ENCODE data around the gene HIP1.
"Not testable (repeated sequence)": the region's sequence is repeated elsewhere in the genome, so short reads cannot be mapped to it uniquely, and the experiment has no call there.

Gene HIP1

DNA sequence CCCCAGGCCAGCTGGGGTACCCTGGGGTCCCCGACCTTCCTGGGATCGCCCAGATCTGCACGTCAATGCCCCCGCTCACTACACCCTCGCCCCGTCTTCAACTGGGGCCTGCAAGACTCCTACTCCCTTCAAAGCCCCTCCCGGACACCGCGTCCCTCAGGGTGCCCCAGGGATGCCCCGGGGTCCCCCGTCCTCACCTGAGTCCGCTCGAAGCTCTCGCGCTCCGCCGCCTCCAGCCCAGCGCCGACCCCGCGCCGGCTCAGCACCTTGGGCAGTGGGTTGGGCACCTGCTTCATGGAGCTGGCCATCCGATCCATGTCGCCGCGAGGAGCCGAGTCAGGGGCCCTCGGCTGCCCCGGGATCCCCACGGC lies at the start of gene HIP1:
Gene HIP1, minus strand, starts transcription at position 338 of the 371 bp plus-strand sequence. Its CDS starts 21 bp downstream, at position 317.
- no peak for DNase-seq (ENCODE audit: low spot score)

- DNase-seq (ENCODE audit: low spot score): not testable (repeated sequence)
Measured at GRCh38 chr7:75788154-75788847, 49.6 kb upstream of the HIP1 start.

- DNase-seq (ENCODE audit: low spot score): not testable (repeated sequence)
Measured at GRCh38 chr7:75783058-75783457, 44.3 kb upstream of the HIP1 start.

DNA sequence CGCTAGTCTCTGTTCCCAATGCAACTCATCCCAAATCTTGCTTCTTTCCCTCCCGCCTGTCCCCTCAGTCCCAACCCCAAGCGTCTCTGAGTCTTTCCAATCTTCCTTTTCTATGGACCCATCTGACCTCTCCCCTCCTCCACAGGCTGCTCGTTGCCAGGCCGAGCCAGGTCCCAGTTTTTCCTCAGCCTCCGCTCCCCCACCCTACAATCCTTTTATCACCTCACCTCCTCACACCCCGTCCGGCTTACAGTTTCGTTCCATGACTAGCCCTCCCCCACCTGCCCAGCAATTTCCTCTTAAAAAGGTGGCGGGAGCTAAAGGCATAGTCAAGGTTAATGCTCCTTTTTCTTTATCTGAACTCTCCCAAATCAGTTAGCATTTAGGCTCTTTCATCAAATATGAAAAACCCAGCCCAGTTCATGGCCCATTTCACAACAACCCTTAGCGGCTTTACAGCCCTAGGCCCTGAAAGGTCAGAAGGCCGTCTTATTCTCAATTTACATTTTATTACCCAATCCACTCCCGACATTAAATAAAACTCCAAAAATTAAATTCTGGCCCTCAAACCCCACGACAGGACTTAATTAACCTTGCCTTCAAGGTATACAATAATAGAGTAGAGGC lies 42.0 kb upstream of the HIP1 start:
- DNase-seq (ENCODE audit: low spot score): not testable (repeated sequence)

DNA sequence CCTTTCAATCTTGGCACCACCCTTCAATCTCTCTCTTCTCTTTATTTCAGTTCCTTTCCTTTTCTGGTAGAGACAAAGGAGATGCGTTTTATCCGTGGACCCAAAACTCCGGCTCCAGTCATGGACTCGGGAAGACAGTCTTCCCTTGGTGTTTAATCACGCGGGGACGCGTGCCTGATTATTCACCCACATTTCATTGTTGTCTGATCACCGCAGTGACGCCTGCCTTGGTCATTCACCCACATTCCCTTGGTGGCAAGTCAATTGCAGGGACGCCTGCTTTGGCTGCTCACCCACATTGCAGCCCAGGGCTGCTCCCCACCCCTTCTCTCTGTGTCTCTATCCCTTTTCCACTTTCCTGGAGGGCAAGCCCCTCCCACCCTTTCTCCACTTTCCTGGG lies 40.8 kb upstream of the HIP1 start:
- DNase-seq (ENCODE audit: low spot score): not testable (repeated sequence)

- not testable (repeated sequence) for DNase-seq (ENCODE audit: low spot score)
Measured at GRCh38 chr7:75779035-75779434, 40.3 kb upstream of the HIP1 start.

DNA sequence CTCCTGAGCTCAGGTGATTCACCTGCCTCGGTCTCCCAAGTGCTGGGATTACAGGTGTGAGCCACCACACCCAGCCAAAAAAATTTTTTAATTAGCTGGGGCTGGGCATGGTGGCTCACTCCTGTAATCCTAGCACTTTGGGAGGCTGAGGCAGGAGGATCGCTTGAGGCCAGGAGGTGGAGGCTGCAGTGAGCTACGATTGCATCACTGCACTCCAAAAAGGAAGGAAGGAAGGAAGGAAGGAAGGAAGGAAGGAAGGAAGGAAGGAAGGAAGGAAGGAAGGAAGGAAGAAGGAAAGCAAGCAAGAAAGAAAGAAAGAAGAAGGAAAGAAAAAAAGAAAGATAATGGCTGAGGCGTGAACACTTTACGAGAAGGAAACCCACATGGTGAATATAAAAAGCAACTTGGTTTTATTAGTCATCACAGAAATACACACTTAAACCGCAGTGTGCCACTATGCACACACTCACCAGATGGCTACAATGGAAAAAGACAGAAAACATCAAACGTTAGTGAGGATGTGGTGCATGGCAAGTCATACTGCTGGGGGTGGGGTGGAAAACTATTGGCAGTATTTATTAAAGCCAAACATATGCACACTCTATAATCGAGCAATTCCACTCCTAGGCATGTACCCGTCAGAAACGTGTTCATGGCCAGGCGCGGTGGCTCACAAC lies 37.7 kb upstream of the HIP1 start:
- DNase-seq (ENCODE audit: low spot score): peak; percentile 51

DNA sequence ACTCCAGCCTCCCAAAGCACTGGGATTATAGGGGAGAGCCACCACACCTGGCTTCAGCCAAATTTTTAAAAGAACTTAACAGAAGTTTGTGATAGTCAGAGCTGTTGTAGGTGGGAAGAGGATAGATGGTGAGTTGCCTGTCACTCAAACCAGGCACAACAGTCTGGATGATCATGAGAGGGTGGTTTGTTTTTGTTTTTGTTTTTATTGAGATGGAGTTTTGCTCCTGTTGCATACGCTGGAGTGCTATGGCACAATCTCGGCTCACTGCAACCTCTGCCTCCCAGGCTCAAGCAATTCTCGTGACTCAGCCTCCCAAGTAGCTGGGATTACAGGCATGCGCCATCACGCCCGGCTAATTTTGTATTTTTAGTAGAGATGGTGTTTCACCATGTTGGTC lies 35.2 kb upstream of the HIP1 start:
- not testable (repeated sequence) for DNase-seq (ENCODE audit: low spot score)

GRCh38 chr7:75772081-75773077 lies 33.6 kb upstream of the HIP1 start, which contains the start of gene CCL26:
TSS of gene CCL26 (minus strand) at chr7:75772211. CDS start at chr7:75772176, 35 bp downstream.
- DNase-seq (ENCODE audit: low spot score): no peak

DNA sequence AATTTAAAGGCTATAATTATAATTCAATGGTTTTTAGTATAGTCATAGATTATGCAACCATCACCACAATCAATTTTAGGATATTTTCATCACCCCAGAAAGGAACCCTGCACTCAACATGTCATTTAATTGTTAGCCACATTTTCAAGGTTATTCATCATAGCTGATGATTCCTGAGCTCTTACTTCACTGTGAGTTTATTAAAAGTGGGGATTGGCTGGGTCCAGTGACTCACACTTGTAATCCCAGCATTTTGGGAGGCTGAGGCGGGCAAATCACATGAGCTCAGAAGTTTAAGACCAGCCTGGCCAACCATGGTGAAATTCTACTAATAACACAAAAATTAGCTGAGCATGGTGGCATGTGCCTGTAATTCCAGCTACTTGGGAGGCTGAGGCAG lies 32.5 kb upstream of the HIP1 start:
- DNase-seq (ENCODE audit: low spot score): no peak

GRCh38 chr7:75762350-75762917 lies 23.7 kb upstream of the HIP1 start:
- peak; percentile 41 for DNase-seq (ENCODE audit: low spot score)

DNA sequence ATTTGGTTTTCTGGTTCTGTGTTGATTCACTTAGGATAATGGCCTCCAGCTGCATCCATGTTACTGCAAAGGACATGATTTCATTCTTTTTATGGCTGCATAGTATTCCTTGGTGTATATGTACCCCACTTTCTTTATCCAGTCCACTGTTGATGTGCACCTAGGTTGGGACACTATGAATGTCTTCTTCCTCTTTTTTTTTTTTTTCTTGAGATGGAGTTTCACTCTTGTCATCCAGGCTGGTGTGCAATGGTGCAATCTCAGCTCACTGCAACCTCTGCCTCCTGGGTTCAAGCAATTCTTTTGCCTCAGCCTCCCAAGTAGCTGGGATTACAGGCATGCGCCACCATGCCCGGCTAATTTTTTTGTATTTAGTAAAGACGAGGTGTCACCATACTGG lies 23.1 kb upstream of the HIP1 start:
- not testable (repeated sequence) for DNase-seq (ENCODE audit: low spot score)

- DNase-seq (ENCODE audit: low spot score): no peak
Measured at GRCh38 chr7:75758491-75758890, 19.8 kb upstream of the HIP1 start.

DNA sequence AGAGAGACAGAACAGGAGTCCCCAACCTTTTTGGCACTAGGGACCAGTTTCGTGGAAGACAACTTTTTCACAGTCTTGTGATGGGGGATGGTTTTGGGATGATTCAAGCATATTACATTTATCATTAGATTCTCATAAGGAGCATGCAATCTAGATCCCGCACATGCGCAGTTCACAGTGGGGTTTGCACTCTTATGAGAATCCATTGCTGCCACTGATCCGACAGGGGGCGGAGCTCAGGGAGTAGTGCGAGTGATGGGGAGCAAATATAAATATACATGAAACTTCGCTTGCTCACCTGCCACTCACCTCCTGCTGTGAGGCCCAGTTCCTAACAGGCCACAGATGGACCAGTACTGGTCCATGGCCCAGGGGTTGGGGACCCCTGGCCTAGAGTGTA lies 19.1 kb upstream of the HIP1 start:
- DNase-seq (ENCODE audit: low spot score): no peak

DNA sequence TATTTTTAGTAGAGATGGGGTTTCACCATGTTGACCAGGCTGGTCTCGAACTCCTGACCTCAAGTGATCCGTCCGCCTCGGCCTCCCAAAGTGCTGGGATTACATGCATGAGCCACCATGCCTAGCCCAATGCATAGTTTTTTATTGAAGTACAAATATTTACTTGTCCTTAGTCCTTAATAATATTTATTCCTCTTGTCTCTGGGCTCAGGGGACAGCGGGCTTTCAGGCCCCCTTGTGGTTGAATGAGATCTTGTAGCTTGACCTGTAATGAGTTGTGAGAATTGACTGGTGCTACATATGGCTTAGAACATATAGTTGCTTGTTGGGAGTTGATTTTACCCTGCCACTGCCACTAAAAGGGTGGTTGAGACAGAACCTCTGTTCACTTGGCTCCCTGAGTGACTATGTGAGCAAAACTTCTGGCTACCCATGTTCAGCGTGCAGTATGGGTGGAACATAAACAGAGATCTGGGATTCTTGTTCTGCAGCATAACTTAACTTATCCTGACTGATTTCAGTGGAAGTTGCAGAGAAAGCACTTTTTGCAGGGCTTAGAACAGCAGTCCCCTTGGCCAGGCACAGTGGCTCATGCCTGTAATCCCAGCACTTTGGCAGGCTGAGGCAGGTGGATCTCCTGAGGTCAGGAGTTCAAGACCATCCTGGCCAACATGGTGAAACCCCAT lies 18.4 kb upstream of the HIP1 start:
- no peak for DNase-seq (ENCODE audit: low spot score)

- DNase-seq (ENCODE audit: low spot score): no peak
Measured at GRCh38 chr7:75756206-75756990, 17.7 kb upstream of the HIP1 start.

GRCh38 chr7:75743455-75743859 lies 4.7 kb upstream of the HIP1 start:
- no peak for DNase-seq (ENCODE audit: low spot score)

DNA sequence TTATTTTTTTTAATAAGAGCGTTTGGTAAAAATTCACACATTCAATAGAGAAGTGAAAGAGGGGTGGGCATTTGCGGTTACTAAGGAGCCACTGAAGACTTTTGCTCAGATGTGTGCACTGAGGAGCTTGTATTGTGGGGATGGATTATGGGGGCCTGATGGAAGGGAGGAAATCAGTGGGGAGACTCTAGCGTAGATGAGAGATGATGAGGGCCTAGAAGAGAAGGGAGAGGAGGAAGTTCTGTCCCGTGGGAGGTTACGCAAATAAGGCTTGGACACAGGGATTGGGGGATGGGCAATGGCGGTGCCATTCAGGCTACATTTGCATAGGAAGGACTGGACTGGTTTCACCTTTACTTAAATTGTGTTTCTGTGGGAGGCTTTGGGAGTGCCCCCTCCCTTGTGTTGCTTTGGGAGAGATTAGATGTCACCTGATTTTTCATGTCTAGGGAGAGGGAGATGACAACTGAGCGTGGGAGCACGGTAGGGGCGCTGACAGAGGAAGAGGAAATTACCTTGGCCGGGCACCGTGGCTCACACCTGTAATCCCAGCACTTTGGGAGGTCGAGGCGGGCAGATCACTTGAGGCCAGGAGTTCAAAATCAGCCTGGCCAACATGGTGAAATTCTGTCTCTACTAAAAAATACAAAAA lies 2.2 kb upstream of the HIP1 start:
- DNase-seq (ENCODE audit: low spot score): no peak
